A673 (cell line): ENCODE measurements around the gene CDKAL1. TPM values are rescaled to one million over a fixed set of nuclear protein-coding genes. Genes with fewer than 3 reads are reported as not detected.

Experiments used
- BruUV-seq: library from RNA; stranded (reverse); fragments of 400-500 nt; replicated peaks from 2 replicates; lab custom pipeline; 2021; lab: Mats Ljungman, UMichigan
- CTCF ChIA-PET: fragments of 300-600 bp; sonication (Branson Sonifier 250); formaldehyde crosslinking; loops from one replicate; lab custom pipeline; 2022; ENCODE audit warnings: antibody characterized with exemption; lab: Charles Lee
- POLR2A ChIA-PET: fragments of 300-600 bp; sonication (Branson Sonifier 250); formaldehyde crosslinking; loops from one replicate; lab custom pipeline; 2022; ENCODE audit warnings: antibody characterized with exemption; ENCODE audit not compliant: low non-redundant PET; lab: Charles Lee
- DNase-seq: peaks from one replicate; pipeline ENCODE4 v3.0.0-alpha.2; 2015; ENCODE audit warnings: low spot score
- H3K27ac ChIP-seq: fragments of 200-600 bp; sonication (generic); 2 replicates; pipeline ENCODE4 v1.5.1; 2016; ENCODE audit warnings: mixed run types, low read depth, mild to moderate bottlenecking, mixed read lengths, antibody characterized with exemption, low read length; ENCODE audit not compliant: poor library complexity, severe bottlenecking
- H3K27me3 ChIP-seq: fragments of 200-600 bp; sonication (generic); replicated peaks from 2 replicates; pipeline ENCODE4 v1.6.1; 2017; ENCODE audit warnings: mixed run types, low read depth, mild to moderate bottlenecking, mixed read lengths, antibody characterized with exemption, low read length; ENCODE audit not compliant: insufficient read depth, poor library complexity
- H3K36me3 ChIP-seq: fragments of 200-600 bp; sonication (generic); 2 replicates; pipeline ENCODE4 v1.6.1; 2016; ENCODE audit warnings: mixed run types, mild to moderate bottlenecking, mixed read lengths, antibody characterized with exemption, low read length; ENCODE audit not compliant: insufficient read depth, poor library complexity, severe bottlenecking
- H3K4me1 ChIP-seq: fragments of 200-600 bp; sonication (generic); 2 replicates; pipeline ENCODE4 v1.6.1; 2017; ENCODE audit warnings: mixed run types, mild to moderate bottlenecking, mixed read lengths, antibody characterized with exemption, low read length; ENCODE audit not compliant: insufficient read depth, poor library complexity, severe bottlenecking
- H3K4me3 ChIP-seq: fragments of 200-600 bp; sonication (generic); 2 replicates; pipeline ENCODE4 v1.5.1; 2016; ENCODE audit warnings: low read depth, mixed run types, mild to moderate bottlenecking, mixed read lengths, low read length; ENCODE audit not compliant: poor library complexity, severe bottlenecking
- H3K9me3 ChIP-seq: fragments of 200-600 bp; sonication (generic); 2 replicates; pipeline ENCODE4 v1.6.1; 2016; ENCODE audit warnings: mixed run types, low read depth, mild to moderate bottlenecking, mixed read lengths, antibody characterized with exemption, low read length; ENCODE audit not compliant: poor library complexity, severe bottlenecking
- EZH2 ChIP-seq: fragments of 200-600 bp; sonication (generic); IDR thresholded peaks from 2 replicates; pipeline ENCODE4 v1.6.1; 2017; ENCODE audit warnings: borderline replicate concordance, low read depth, mild to moderate bottlenecking, mixed read lengths, antibody characterized with exemption, low read length; ENCODE audit not compliant: poor library complexity, severe bottlenecking
- intact Hi-C: fragments of 100-400 bp; cut with micrococcal nuclease; formaldehyde crosslinking; loops from one replicate; pipeline ENCODE4 v1.10.0; 2022; ENCODE audit not compliant: unreplicated experiment
- total RNA-seq: library from RNA; stranded (reverse); gene quantifications from 2 replicates; pipeline ENCODE4 v1.2.3, GENCODE V29; 2021
- TF ChIP-seq, protein P1 (sequence below): fragments of 300-800, 200-600 bp; sonication (generic); conservative IDR thresholded peaks from 2 replicates; pipeline ENCODE4 v1.5.1; 2017; ENCODE audit warnings: low read depth, mild to moderate bottlenecking, antibody characterized with exemption, low read length, moderate library complexity, mixed read lengths

The CDKAL1 gene
- total RNA-seq, 1 experiment from 2014 or later: 35.5 TPM

DNA sequence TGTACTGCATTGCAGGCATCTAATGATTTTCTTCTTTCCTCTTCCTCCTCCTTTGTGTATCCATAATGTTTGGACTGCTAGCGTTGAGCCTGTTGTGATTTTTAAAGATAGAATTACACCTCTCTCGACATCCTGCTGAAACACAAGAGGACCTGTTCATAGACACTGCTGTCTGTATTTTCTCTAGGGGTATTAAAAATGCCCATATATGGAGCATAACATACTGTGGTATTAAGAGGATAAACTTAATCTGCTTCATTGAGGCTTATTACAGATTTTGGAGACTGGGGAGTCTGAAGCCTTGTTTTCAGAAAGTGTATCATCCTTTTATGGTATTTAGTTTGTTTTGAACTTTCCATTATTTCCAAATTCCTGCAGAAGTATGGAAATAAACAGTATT is 414.3 kb downstream of the CDKAL1 start:
- H3K9me3 ChIP-seq: peaks cover 5% of the 10 kb centered on the region
- H3K36me3 ChIP-seq: peaks cover 3% of the 10 kb centered on the region
- CTCF ChIA-PET: no interaction called here
- POLR2A ChIA-PET: no interaction called here
- intact Hi-C loops: no loop called here
- H3K4me1 ChIP-seq: peaks cover 31% of the 10 kb centered on the region
- H3K27ac ChIP-seq: peak overlapping the region; percentile 4
- no peaks in the 10 kb centered on the region for H3K27me3 ChIP-seq
- TF ChIP-seq EZH2: no peak
- TF ChIP-seq, protein P1, sequence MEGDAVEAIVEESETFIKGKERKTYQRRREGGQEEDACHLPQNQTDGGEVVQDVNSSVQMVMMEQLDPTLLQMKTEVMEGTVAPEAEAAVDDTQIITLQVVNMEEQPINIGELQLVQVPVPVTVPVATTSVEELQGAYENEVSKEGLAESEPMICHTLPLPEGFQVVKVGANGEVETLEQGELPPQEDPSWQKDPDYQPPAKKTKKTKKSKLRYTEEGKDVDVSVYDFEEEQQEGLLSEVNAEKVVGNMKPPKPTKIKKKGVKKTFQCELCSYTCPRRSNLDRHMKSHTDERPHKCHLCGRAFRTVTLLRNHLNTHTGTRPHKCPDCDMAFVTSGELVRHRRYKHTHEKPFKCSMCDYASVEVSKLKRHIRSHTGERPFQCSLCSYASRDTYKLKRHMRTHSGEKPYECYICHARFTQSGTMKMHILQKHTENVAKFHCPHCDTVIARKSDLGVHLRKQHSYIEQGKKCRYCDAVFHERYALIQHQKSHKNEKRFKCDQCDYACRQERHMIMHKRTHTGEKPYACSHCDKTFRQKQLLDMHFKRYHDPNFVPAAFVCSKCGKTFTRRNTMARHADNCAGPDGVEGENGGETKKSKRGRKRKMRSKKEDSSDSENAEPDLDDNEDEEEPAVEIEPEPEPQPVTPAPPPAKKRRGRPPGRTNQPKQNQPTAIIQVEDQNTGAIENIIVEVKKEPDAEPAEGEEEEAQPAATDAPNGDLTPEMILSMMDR: no peak
- no TSS peak for BruUV-seq
- H3K4me3 ChIP-seq: no peak overlapping the region
- peak; percentile 13 for DNase-seq

DNA sequence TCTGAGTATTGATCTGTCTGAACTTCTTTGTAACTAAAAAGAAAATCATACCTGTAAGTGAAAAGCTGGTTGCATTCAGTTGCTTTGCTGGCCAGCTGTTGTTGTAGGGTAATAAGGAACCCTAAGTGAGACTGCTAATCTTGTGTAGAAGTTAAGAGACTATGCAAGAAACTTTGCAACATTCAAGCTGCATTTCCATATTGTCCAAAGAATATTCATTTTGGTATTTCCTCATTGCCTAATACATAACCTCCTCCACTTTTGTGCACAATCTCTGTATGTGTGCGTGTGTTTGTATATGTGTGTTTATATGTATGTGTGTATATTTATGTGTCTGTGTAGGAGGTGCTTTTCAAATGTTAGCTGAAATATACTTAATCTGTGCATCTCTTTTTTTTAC is 414.9 kb downstream of the CDKAL1 start:
- Histone ChIP-seq H3K9me3 (no peaks in the 10 kb centered on the region), H3K27me3 (no peaks in the 10 kb centered on the region), H3K36me3 (no peaks in the 10 kb centered on the region), H3K4me1 (peaks cover 36% of the 10 kb centered on the region), H3K27ac (no peak overlapping the region), H3K4me3 (no peak overlapping the region)
- POLR2A ChIA-PET: no interaction called here
- intact Hi-C loops: no loop called here
- no peak for TF ChIP-seq EZH2
- TF ChIP-seq, protein P1: no peak
- DNase-seq: no peak
- no TSS peak for BruUV-seq
- CTCF ChIA-PET: no interaction called here

DNA sequence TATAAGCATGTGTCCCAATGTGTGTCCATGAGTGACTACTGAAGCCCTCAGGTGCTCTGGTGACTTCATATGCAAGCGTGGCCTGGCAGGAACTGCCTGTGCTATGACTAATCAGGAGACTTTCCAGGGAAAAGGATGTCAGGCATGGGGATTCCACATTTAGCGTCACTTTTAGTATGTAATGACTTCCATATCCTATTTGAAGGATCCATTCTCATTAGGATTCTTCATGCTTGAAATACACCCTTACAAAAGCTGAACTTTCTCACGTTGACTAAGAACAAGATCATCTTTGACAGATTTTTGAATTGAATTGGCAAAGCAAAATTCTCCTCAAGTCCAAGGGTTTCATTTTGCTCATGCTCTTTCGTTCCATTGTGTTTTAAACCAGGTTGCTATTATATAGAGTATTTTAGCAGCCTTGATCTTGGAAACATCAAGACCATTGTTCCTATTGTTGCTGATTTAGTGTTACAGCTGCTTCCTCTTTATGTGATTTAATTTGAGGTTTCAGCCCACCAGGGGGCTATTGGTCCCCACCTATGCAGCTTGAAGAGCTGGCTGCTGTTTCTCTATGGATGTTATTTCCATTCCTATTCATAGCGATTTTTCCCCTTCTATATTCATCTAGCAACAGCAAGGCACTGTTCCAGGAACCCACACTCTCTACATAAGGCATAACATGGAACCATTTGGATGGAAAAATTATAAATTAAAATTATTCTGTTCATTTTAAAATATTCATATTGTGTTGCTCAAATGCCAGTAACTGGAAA is 418.6 kb downstream of the CDKAL1 start:
- CTCF ChIA-PET: no interaction called here
- H3K9me3 ChIP-seq: no peaks in the 10 kb centered on the region
- H3K4me3 ChIP-seq: no peak overlapping the region
- BruUV-seq: no TSS peak
- intact Hi-C loops: no loop called here
- H3K27me3 ChIP-seq: no peaks in the 10 kb centered on the region
- peak; percentile 65 for DNase-seq
- H3K4me1 ChIP-seq: peaks cover 59% of the 10 kb centered on the region
- no peak for TF ChIP-seq EZH2
- TF ChIP-seq, protein P1: peak; percentile 22; the same call in 1 of the 2 replicates
- POLR2A ChIA-PET: no interaction called here
- no peak overlapping the region for H3K27ac ChIP-seq
- no peaks in the 10 kb centered on the region for H3K36me3 ChIP-seq
